Epidermal melanocyte (primary cell): ENCODE measurements around the gene PRDM8.
"Not testable (repeated sequence)": the region's sequence is repeated elsewhere in the genome, so short reads cannot be mapped to it uniquely, and the experiment has no call there.

Source experiments
- DNase-seq: peaks from one replicate; pipeline ENCODE4 v3.0.0; 2011; ENCODE audit warnings: low spot score; ENCODE audit not compliant: insufficient read length

PRDM8 gene

GRCh38 chr4:80226094-80226493 is 28.8 kb downstream of the PRDM8 start:
- DNase-seq = no peak

DNA sequence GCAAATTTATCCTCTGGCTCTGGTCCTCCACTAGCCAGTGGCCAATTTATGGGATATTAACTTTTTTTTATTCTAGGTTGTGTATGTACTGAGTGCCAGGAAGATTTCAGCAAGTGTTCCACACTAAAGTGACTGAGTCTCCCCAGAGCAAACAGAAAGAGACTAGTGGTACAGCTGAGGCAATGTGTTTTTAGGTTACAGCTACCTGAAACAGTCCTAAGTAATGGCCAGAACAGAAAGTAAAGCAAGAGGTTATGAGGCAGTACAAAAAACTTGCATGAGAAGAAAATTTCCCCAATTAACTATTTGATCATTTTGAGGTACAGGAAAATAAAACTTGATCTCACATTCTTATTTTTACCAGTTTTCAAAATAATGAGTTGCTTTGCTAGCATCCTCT is 31.2 kb downstream of the PRDM8 start:
- DNase-seq = no peak

DNA sequence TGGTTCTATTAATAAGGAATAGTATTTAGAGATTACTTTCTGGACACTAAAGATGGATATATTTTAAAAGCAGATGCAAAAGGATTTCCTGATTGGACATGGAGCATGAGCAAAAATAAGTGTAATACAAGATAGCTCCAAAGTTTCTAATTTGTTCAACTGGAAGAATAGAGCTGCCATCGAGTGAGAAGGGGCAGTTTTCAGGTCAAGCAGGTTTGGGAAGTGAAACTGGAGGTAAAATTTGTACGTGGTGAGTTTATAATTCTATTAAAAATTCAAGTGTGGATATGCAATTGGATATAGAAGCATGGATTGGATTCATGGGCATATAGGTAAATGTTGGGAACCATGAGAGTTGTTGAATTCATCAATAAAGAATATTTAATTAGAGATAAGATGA is 31.8 kb downstream of the PRDM8 start:
- no peak for DNase-seq

DNA sequence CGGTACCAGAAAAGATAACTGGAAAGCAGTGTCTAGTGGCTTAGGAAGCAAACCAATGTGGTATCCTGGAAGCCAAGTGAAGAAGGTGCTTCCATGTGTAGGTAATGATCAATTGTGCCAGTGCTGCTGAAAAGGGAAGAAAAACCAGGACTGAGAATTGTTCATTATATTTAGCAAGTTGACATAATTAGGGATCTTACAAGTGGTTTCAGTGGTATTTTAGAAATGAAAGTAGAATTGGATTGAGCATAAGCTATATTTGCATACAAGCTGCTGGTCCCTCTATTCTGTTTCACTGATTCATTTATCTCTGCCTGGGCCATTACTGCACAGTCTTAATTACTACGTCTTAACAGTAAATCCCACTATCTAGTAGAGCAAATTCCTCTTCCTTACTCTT is 32.3 kb downstream of the PRDM8 start:
- no peak for DNase-seq

DNA sequence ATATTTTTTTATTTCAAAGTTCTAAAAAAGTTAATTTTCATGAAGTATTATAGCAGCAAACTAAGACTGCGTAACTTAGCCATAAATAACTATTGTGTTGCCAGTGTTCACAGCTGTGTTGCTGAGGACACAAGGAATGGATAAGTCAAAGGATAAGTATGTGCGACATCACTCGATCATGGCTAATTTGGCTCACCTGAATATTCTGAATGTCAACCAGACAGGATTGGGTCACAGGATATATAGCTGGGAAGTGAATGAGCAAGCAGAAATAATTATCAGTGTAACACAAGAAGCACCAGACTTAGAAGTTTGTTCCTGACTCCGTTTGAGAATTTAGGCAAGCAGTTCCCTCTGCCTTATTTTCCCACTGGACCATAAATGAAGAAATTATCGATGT is 33.9 kb downstream of the PRDM8 start:
- no peak for DNase-seq

DNA sequence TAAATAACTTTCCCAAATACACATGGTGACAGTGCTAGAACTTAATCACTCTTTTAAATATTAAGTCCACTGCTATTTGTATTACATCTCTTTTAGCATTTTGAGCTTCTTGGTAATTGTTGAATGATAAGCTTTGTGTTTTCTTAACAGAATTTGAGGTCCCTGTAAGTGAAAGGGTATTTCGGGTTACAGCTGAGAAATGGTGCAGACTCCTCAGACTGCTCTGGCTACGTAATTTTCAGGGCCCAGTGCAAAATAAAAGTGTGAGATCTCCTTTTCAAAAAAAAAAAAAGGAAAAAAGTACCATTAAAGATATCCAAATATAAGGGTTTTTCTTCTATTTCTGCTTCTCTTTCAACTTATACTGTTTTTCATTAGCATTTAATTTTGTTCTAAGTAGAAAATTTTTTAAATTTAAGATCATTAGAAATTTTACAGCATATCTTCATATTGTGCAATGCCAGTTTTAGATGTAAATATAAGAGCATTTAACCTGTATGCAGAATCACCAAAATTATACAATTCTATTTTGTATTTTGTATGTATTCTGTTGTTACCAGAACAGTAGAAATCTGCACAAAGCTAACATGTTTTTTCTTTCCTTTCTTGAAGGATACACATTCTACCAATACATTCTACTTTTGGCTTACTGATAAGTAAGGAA is 35.5 kb downstream of the PRDM8 start:
- no peak for DNase-seq

GRCh38 chr4:80233390-80233789 is 36.1 kb downstream of the PRDM8 start:
- DNase-seq = no peak

DNA sequence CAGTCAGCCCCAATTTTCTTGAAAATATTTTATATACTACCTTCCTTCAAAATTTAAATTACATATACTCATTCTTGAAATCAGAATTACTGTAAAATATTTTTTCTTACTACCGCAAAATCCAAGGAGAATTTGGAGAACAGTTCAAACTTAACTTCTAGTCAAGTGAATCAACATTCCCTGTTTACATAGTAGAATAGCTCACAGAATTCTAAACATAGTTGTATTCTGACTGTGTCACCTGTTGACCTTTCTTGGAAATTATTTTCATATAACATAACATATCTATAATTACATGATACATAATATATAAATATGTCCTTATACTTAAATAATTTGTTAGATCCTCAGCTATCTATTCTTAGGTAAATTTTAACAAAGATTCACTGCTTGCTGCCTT is 38.1 kb downstream of the PRDM8 start:
- no peak for DNase-seq

DNA sequence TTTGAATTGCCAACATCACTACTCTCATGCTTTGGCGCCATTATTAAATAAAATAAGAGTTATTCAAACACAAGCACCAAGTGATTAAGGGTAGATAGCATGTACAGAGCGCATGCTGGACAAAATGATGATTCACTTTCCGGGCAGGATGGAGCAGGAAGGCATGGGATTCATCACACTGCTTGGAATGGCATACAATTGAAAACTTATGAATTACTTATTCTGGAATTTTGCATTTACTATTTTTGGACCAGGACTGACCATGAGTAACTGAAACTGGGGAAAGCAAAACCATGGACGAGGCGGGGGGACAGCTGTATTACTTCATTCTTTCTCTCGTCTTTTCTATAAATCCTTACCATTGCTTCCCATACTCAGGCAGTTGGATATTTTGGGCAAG is 40.7 kb downstream of the PRDM8 start:
- no peak for DNase-seq

DNA sequence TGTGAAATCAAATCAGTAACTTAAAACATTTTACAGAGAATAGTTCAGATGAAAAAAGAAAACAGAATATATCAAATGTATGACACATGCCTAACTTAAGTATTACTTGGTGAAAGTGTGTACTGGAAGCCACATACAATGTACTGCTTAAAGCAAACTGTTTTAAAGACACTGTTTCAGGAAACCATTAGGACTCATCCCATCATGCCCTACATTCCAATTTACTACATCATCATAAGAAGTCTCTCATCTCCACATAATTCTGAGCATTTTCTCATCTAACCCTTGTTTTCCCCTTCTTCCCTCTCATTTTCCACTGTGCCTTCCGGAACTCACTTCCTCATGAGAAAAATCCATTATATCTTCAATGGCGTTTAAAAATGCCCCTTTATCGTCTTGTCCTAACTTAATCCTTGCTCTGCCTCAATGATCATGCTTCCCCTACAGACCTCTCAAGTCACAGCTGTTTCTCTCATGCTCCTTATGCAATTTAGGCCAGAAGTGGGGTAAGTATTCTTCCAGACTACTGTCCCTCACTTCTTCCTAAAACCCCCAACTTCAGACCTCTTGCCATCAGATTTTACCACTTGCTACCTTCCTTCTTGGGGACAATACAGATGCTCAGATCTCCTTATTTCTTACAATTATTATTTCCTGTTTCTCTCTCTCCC is 42.3 kb downstream of the PRDM8 start:
- DNase-seq = no peak

DNA sequence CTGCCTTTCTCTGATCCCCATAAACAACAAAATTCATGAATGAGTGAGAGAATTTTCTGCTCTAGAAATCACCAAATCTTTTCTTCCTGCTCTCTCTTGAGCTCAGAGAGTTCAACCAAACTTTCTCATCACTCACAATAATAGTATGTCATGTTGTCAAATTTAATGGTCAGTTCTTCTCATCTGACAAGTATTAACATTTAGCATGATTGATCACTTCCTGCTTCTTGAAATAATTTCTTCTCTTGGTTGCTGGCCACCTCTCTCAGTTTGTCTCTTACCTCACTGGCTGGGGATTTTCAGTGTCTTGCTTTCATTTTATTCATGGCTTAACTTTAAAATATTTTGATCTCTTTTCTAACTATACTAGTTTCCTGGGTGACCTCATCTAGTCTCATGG is 43.7 kb downstream of the PRDM8 start:
- no peak for DNase-seq

DNA sequence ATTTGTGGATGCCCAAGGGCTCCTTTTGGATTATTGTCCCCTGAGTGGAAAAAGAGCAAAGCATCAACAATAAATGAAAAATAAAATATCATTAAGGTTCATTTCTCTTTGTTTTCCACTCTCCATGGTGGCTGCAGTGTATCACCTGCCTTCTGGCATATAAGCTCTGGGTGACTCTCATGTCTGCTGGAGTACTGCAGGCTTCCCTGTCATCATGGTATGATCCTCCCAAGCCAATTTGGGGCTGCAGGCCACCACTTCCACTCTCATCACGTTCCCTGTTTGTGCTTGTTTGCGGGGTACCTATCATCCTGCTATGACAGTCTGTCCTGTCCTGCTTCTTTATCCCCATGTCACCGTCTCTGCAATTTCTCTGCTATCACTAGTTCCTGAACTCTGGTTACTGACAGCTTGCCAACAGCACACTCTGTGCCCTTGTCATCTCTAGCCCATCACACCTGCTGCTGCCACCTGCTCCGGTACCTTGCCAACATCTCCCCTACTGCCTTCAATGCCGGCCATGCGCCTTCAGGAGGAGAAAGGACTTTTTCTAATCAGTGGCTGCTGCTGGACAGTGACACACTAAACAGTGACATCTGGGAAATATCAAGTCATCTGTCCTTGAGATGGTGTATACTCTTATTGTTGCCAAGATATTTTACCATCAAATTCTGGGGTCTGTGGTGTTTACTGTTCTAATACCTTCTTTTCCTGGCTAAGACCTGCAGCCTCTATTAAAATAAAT is 46.1 kb downstream of the PRDM8 start:
- DNase-seq = no peak

DNA sequence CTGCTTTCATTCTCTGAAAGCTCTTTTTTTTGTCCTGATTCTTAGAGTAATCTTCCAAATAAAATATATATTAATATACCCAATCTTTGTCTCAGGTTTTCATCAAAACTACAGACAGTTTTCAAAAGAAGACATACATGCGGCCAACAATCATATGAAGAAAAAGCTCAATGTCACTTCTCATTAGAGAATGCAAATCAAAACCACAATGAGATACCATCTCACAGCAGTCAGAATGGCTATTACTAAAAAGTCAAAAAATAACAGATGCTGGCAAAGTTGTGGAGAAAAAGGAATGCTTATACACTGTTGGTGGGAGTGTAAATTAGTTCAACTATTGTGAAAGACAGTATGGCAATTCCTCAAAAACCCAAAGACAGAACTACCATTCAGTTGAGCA is 50.2 kb downstream of the PRDM8 start:
- not testable (repeated sequence) for DNase-seq

DNA sequence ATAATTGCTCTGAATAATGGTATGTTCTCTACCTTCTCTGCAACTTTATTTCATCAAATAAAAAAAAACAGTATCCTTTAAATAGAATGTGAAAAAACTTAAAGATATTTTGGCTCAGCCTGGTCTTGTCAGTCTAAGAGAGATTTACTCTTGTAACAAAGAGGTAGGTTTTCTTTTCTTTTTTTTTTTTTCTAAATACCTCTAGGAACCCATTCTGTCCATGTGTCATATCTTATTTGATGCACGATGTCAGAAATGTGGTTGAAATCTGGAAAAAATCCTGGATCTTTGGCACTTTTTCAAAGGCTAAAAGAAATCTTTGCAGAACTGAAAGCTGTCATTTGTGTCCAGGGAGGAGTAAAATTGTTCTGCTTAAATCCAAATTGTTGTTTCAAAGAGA is 51.8 kb downstream of the PRDM8 start:
- no peak for DNase-seq

- no peak for DNase-seq
These were observed 55.1 kb downstream of the PRDM8 start for GRCh38 chr4:80252427-80252826.

- DNase-seq = no peak
These were observed 55.6 kb downstream of the PRDM8 start for GRCh38 chr4:80252953-80253352.

DNA sequence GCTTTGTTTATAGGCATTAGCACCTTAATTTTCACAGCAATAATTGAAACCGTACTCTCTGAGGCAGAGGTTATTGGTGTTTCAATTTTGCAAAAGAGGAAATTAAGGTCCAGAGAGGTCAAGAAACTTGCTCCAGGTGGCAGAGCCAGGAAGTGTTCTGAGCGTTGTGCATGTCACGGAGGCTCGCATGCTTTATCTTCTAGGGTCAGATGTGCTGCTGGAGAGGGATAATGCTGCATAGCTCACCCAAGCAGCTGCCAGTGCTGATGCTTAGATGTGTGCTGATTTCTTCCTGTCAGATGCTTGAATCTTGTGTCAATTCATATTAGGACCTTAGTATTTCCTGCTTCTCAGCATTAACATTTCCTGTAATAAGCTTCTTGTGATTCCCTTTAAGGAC is 56.2 kb downstream of the PRDM8 start:
- no peak for DNase-seq
